ENCODE measurements around the gene MCTP2. TPM values are rescaled to one million over a fixed set of nuclear protein-coding genes. Genes with fewer than 3 reads are reported as not detected.

MCTP2 gene
- total RNA-seq, 1 donor from 2014 or later, result 6.3 TPM

GRCh38 chr15:94441760-94442159 lies 210.4 kb downstream of the MCTP2 start:
- TF ChIP-seq, protein P1, sequence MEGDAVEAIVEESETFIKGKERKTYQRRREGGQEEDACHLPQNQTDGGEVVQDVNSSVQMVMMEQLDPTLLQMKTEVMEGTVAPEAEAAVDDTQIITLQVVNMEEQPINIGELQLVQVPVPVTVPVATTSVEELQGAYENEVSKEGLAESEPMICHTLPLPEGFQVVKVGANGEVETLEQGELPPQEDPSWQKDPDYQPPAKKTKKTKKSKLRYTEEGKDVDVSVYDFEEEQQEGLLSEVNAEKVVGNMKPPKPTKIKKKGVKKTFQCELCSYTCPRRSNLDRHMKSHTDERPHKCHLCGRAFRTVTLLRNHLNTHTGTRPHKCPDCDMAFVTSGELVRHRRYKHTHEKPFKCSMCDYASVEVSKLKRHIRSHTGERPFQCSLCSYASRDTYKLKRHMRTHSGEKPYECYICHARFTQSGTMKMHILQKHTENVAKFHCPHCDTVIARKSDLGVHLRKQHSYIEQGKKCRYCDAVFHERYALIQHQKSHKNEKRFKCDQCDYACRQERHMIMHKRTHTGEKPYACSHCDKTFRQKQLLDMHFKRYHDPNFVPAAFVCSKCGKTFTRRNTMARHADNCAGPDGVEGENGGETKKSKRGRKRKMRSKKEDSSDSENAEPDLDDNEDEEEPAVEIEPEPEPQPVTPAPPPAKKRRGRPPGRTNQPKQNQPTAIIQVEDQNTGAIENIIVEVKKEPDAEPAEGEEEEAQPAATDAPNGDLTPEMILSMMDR (IDR thresholded peaks at IDR 0.05; ENCODE audit: insufficient read depth, low read length, poor library complexity, severe bottlenecking), result no peak
- H3K4me3 ChIP-seq (ENCODE audit: low read depth, low read length), result no peak overlapping the region
- no peak for DNase-seq (ENCODE audit: low read depth)
- no peaks in the 10 kb centered on the region for H3K27me3 ChIP-seq (ENCODE audit: control insufficient read depth, insufficient read depth, low read length)
- no peaks in the 10 kb centered on the region for H3K36me3 ChIP-seq (ENCODE audit: control insufficient read depth, insufficient read depth, low read length)

- H3K36me3 ChIP-seq (ENCODE audit: control insufficient read depth, insufficient read depth, low read length), result no peaks in the 10 kb centered on the region
- no peak for DNase-seq (ENCODE audit: low read depth)
- TF ChIP-seq, protein P1 (IDR thresholded peaks at IDR 0.05; ENCODE audit: insufficient read depth, low read length, poor library complexity, severe bottlenecking), result no peak
These were observed 211.1 kb downstream of the MCTP2 start for GRCh38 chr15:94442480-94442879.

GRCh38 chr15:94443186-94443585 lies 211.8 kb downstream of the MCTP2 start:
- no peaks in the 10 kb centered on the region for H3K27me3 ChIP-seq (ENCODE audit: control insufficient read depth, insufficient read depth, low read length)
- no peak for DNase-seq (ENCODE audit: low read depth)
- TF ChIP-seq, protein P1 (IDR thresholded peaks at IDR 0.05; ENCODE audit: insufficient read depth, low read length, poor library complexity, severe bottlenecking), result no peak
- H3K4me3 ChIP-seq (ENCODE audit: low read depth, low read length), result no peak overlapping the region
- no peaks in the 10 kb centered on the region for H3K36me3 ChIP-seq (ENCODE audit: control insufficient read depth, insufficient read depth, low read length)

More at GRCh38 chr15:94442480-94442879, 211.1 kb downstream of the MCTP2 start:
- Histone ChIP-seq H3K27me3 (ENCODE audit: control insufficient read depth, insufficient read depth, low read length) (no peaks in the 10 kb centered on the region), H3K4me3 (ENCODE audit: low read depth, low read length) (no peak overlapping the region)

- Histone ChIP-seq H3K36me3 (ENCODE audit: control insufficient read depth, insufficient read depth, low read length) (no peaks in the 10 kb centered on the region), H3K4me3 (ENCODE audit: low read depth, low read length) (no peak overlapping the region), H3K27me3 (ENCODE audit: control insufficient read depth, insufficient read depth, low read length) (no peaks in the 10 kb centered on the region)
- TF ChIP-seq, protein P1 (IDR thresholded peaks at IDR 0.05; ENCODE audit: insufficient read depth, low read length, poor library complexity, severe bottlenecking), result no peak
- no peak for DNase-seq (ENCODE audit: low read depth)
These were observed 214.3 kb downstream of the MCTP2 start for GRCh38 chr15:94445566-94446160.

- no peak for DNase-seq (ENCODE audit: low read depth)
- TF ChIP-seq, protein P1 (IDR thresholded peaks at IDR 0.05; ENCODE audit: insufficient read depth, low read length, poor library complexity, severe bottlenecking), result no peak
- H3K27me3 ChIP-seq (ENCODE audit: control insufficient read depth, insufficient read depth, low read length), result no peaks in the 10 kb centered on the region
- no peaks in the 10 kb centered on the region for H3K36me3 ChIP-seq (ENCODE audit: control insufficient read depth, insufficient read depth, low read length)
- H3K4me3 ChIP-seq (ENCODE audit: low read depth, low read length), result no peak overlapping the region
These were observed 215.1 kb downstream of the MCTP2 start for GRCh38 chr15:94446441-94446840.

DNA sequence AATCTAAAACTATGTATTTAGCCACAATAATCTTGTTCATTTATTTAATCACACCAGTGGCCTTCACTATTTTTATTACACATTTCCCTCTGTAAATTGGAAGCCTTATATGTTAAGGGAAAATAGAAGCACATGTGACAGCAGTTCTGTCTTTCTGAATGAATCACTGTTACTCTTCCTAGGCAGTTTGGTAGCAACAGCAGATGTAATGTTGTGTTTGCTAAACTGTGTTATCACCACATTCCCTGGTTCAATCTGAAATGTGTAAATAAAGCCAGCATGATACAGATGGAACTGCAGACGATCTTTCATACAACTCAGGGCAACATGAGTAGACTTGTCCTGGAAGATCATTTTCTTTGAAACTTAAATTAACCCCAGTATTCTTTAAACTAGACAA lies 220.1 kb downstream of the MCTP2 start:
- H3K27me3 ChIP-seq (ENCODE audit: control insufficient read depth, insufficient read depth, low read length), result no peaks in the 10 kb centered on the region
- no peaks in the 10 kb centered on the region for H3K36me3 ChIP-seq (ENCODE audit: control insufficient read depth, insufficient read depth, low read length)
- TF ChIP-seq, protein P1 (IDR thresholded peaks at IDR 0.05; ENCODE audit: insufficient read depth, low read length, poor library complexity, severe bottlenecking), result no peak
- no peak for DNase-seq (ENCODE audit: low read depth)
- no peak overlapping the region for H3K4me3 ChIP-seq (ENCODE audit: low read depth, low read length)

All from kidney epithelial cell (primary cell).